ENCODE data around the gene VAV2.

- TF ChIP-seq POLR2A (IDR thresholded peaks at IDR 0.05; ENCODE audit: low read depth, low read length) (no peak), BHLHE40 (IDR thresholded peaks at IDR 0.05; ENCODE audit: low read depth, low read length) (no peak), MAFK (IDR thresholded peaks at IDR 0.05; ENCODE audit: low read depth, low read length) (no peak)
- TF ChIP-seq, protein P1, sequence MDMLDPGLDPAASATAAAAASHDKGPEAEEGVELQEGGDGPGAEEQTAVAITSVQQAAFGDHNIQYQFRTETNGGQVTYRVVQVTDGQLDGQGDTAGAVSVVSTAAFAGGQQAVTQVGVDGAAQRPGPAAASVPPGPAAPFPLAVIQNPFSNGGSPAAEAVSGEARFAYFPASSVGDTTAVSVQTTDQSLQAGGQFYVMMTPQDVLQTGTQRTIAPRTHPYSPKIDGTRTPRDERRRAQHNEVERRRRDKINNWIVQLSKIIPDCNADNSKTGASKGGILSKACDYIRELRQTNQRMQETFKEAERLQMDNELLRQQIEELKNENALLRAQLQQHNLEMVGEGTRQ (IDR thresholded peaks at IDR 0.05; ENCODE audit: low read depth, low read length), result no peak
These were observed 155.3 kb downstream of the VAV2 start for GRCh38 chr9:133836818-133837217.
